PC-9 (cell line): ENCODE data around the gene SDK1.

ENCODE experiments used
- CTCF ChIP-seq: fragments of 200-600 bp; sonication (generic); conservative IDR thresholded peaks from 2 replicates; pipeline ENCODE4 v1.6.1; 2017; ENCODE audit warnings: mixed run types, antibody characterized with exemption, mild to moderate bottlenecking, moderate library complexity
- EZH2 ChIP-seq: fragments of 200-600 bp; sonication (generic); IDR thresholded peaks from 2 replicates; pipeline ENCODE4 v1.8.0; 2017; ENCODE audit warnings: antibody characterized with exemption, low read depth

GRCh38 chr7:4067874-4068273, 766.8 kb downstream of the SDK1 start:
- TF ChIP-seq CTCF (no peak), EZH2 (no peak)
